Adrenal gland (tissue), 12 donors: Measurements from ENCODE around the gene DKC1. TPM values are rescaled to one million over a fixed set of nuclear protein-coding genes. Genes with fewer than 3 reads are reported as not detected.

Source experiments
- DNase-seq, 7 donors: peaks; one replicate each; pipeline ENCODE4 v3.0.0-alpha.2; 2019 to 2020
- H3K27ac ChIP-seq, 5 donors: fragments of 200-600 bp; sonication (generic) in 4 of 5; 1 replicate in 3 of 5; 2 replicates in 2 of 5; pipeline versions ENCODE4 v1.5.1 to v1.8.0; 2016 to 2020; ENCODE audit warnings: mild to moderate bottlenecking in 1 of 5
- H3K27me3 ChIP-seq: fragments of 200-600 bp; 2 replicates; pipeline ENCODE4 v1.8.0; 2021
- H3K36me3 ChIP-seq, 2 donors: fragments of 200-600 bp; replicated peaks in 1 of 2; 1 replicate in 1 of 2; 2 replicates in 1 of 2; pipeline versions ENCODE4 v1.5.1 to v1.8.0; 2018 to 2022
- H3K4me1 ChIP-seq, 2 donors: fragments of 200-600 bp; replicated peaks in 1 of 2; 1 replicate in 1 of 2; 2 replicates in 1 of 2; pipeline versions ENCODE4 v1.5.1 to v1.8.0; 2018 to 2021
- H3K4me3 ChIP-seq, 4 donors: fragments of 200-600 bp; sonication (generic) in 3 of 4; one replicate each; pipeline ENCODE4 v1.5.1; 2016 to 2018
- H3K9me3 ChIP-seq, 3 donors: fragments of 200-600 bp; sonication (generic) in 1 of 3; replicated peaks in 1 of 3; 1 replicate in 2 of 3; 2 replicates in 1 of 3; pipeline versions ENCODE4 v1.5.1 to v1.8.0; 2016 to 2021
- CTCF ChIP-seq, 6 experiments: fragments of 450-650 bp in 4 of 6; fragments of 200-600 bp in 2 of 6; sonication (generic) in 1 of 6; IDR thresholded peaks; 1 replicate in 5 of 6; 2 replicates in 1 of 6; pipeline versions ENCODE4 v1.5.1 to v1.8.0; 2016 to 2021; ENCODE audit warnings: antibody characterized with exemption in 6 of 6, mild to moderate bottlenecking in 2 of 6, moderate library complexity in 1 of 6
- POLR2A ChIP-seq, 2 donors: fragments of 450-650 bp; IDR thresholded peaks; one replicate each; pipeline ENCODE4 v1.6.1; 2017; ENCODE audit warnings: antibody characterized with exemption in 2 of 2, mild to moderate bottlenecking in 2 of 2, moderate library complexity in 1 of 2
- WGBS, 4 donors: extraction: QIAGEN DNeasy Blood & Tissue Kit in 2 of 4; methylation state at CpG; one replicate each; pipeline versions ENCODE4 v1.1.5 to v1.1.7; 2013 to 2017; 5-methylcytosine and 5-hydroxymethylcytosine counted together
- intact Hi-C, 2 donors: fragments of 100-400 bp; cut with DNase I; formaldehyde crosslinking; loops; one replicate each; pipeline versions ENCODE4 v1.14.1 to v1.15.0; 2022 to 2023
- polyA plus RNA-seq, 3 donors: library from polyadenylated mRNA; stranded (reverse); fragments of 200-250 nt in 2 of 3; fragments of 350-450 nt in 1 of 3; fragmentation: Illumina TruSeq in 1 of 3; extraction: RNeasy Lipid Tissue Mini Kit (QIAGEN cat#74804) in 1 of 3; gene quantifications; one replicate each; pipeline ENCODE4 v1.2.3, GENCODE V29; 2013 to 2014
- total RNA-seq, 9 donors: library from RNA; depleted of rRNA in 4 of 9; stranded (reverse); fragments of >200 nt in 4 of 9; fragments of 120-200 nt in 1 of 9; fragmentation: NEBNext Ultra II Directional in 1 of 9; extraction: Animal tissue kit (Norgen Biotek cat#: 25700) in 1 of 9; gene quantifications; one replicate each; pipeline versions ENCODE4 v1.1.0 to v1.2.4, GENCODE V29; 2013 to 2023
- donor health status: healthy with polysubstance abuse.
- donor health status: Bipolar disorder and iron deficiency.
- donor health status: DM: yes; HTN: yes; CAD: no.
- donor health status: DM: no; HTN: no; CAD: no.
- donor health status: DM: no; HTN: no; CAD: no.
- donor health status: DM: yes; HTN: yes; CAD: no.

The DKC1 gene
- total and polyA plus RNA-seq, 12 donors: 20.2 to 111 (median 31.5) TPM

- Histone ChIP-seq H3K4me1 (peaks cover 0 to 8% of the 10 kb centered on the region in 2 donors), H3K4me3 (no peak overlapping the region), H3K27ac (no peak overlapping the region), H3K27me3 (peaks cover 3% of the 10 kb centered on the region), H3K36me3 (no peaks in the 10 kb centered on the region), H3K9me3 (no peaks in the 10 kb centered on the region)
- no peak for DNase-seq
- intact Hi-C loops: no loop called here
- TF ChIP-seq CTCF (IDR thresholded peaks at IDR 0.05) (no peak), POLR2A (IDR thresholded peaks at IDR 0.05) (no peak)
These were observed 20.1 kb upstream of the DKC1 start for GRCh38 chrX:154742613-154743012.

GRCh38 chrX:154748712-154749339 lies 13.8 kb upstream of the DKC1 start:
- Histone ChIP-seq H3K4me3 (no peak overlapping the region), H3K36me3 (no peaks in the 10 kb centered on the region), H3K4me1 (no peaks in the 10 kb centered on the region), H3K27ac (no peak overlapping the region), H3K27me3 (no peaks in the 10 kb centered on the region), H3K9me3 (no peaks in the 10 kb centered on the region)
- TF ChIP-seq CTCF (IDR thresholded peaks at IDR 0.05): peak; percentile 68 to 75 (median 72)
- no peak for TF ChIP-seq POLR2A (IDR thresholded peaks at IDR 0.05)
- peak in 6 of 7 donors; percentile 25 to 57 (median 35) for DNase-seq
- 14 to 35% (median 24%) methylated on average over 9 to 11 of the region's 11 CpGs for WGBS, 4 donors
- intact Hi-C loops: no loop called here

- Histone ChIP-seq H3K4me3 (peak overlapping the region in 1 of 4 donors; percentile 59), H3K4me1 (no peaks in the 10 kb centered on the region), H3K27ac (peak overlapping the region in 3 of 5 donors; percentile 42 to 85 (median 65)), H3K9me3 (no peaks in the 10 kb centered on the region), H3K27me3 (no peaks in the 10 kb centered on the region), H3K36me3 (no peaks in the 10 kb centered on the region)
- intact Hi-C loops: no loop called here
- 33 to 49% (median 40%) methylated on average over 6 of the region's 6 CpGs for WGBS, 4 donors
- DNase-seq: no peak
- no peak for TF ChIP-seq CTCF (IDR thresholded peaks at IDR 0.05)
- no peak for TF ChIP-seq POLR2A (IDR thresholded peaks at IDR 0.05)
These were observed 12.8 kb upstream of the DKC1 start for GRCh38 chrX:154749856-154750255.

GRCh38 chrX:154750301-154751202 lies 12.1 kb upstream of the DKC1 start, which contains the start of gene GAB3:
GAB3 (minus strand) TSS chrX:154751077; CDS start chrX:154751025, 52 bp downstream.
- WGBS, 4 donors: 1 to 48% (median 15%) methylated on average over 5 to 83 of the region's 98 CpGs
- Histone ChIP-seq H3K36me3 (no peaks in the 10 kb centered on the region), H3K27ac (peak within 1 kb of the TSS in 4 of 5 donors; percentile 42 to 85 (median 66)), H3K4me3 (peak within 1 kb of the TSS in 2 of 4 donors; percentile 17 to 59), H3K27me3 (no peaks in the 10 kb centered on the region), H3K4me1 (no peaks in the 10 kb centered on the region), H3K9me3 (no peaks in the 10 kb centered on the region)
- no peak for TF ChIP-seq CTCF (IDR thresholded peaks at IDR 0.05)
- peak in 1 of 2 donors; percentile 14 for TF ChIP-seq POLR2A (IDR thresholded peaks at IDR 0.05)
- DNase-seq: peak in 4 of 7 donors; percentile 28 to 52 (median 28)
- intact Hi-C loops: no loop called here
